SK-N-SH treated with all-trans-retinoic acid at 6 μM for 48 hours (cell line): ENCODE results near the gene C1QTNF5.

Experiments
- ATAC-seq: fragments of 200-7000 bp; cut with Tn5 transposase; 3 replicates; pipeline ENCODE4 v1.9.1; 2020; ENCODE audit warnings: mild to moderate bottlenecking, moderate library complexity
- ARNTL ChIP-seq: fragments of 450-650 bp; formaldehyde crosslinking; IDR thresholded peaks from 2 replicates; pipeline ENCODE4 v1.5.0; 2020; ENCODE audit warnings: low read depth, mild to moderate bottlenecking, moderate library complexity, borderline replicate concordance
- BACH2 ChIP-seq: fragments of 250-450 bp; sonication (Bioruptor Pico); IDR thresholded peaks from 2 replicates; pipeline ENCODE4 v1.9.0; 2021; ENCODE audit warnings: mild to moderate bottlenecking, borderline replicate concordance
- CREB5 ChIP-seq: fragments of 250-450 bp; sonication (Bioruptor Pico); IDR thresholded peaks from 2 replicates; pipeline ENCODE4 v1.5.1; 2020; ENCODE audit warnings: low read depth, mild to moderate bottlenecking, moderate library complexity
- CSDC2 ChIP-seq: fragments of 250-450 bp; sonication (Bioruptor Pico); IDR thresholded peaks from 2 replicates; pipeline ENCODE4 v1.5.0; 2020; ENCODE audit warnings: mild to moderate bottlenecking, moderate library complexity
- ESRRG ChIP-seq: fragments of 250-450 bp; sonication (Bioruptor Pico); IDR thresholded peaks from 2 replicates; pipeline ENCODE4 v1.6.1; 2021; ENCODE audit warnings: mild to moderate bottlenecking
- GLIS3 ChIP-seq: fragments of 250-450 bp; sonication (Bioruptor Pico); IDR thresholded peaks from 2 replicates; pipeline ENCODE4 v1.5.0; 2020; ENCODE audit warnings: mild to moderate bottlenecking, moderate library complexity
- ISL1 ChIP-seq: fragments of 250-450 bp; sonication (Bioruptor Pico); IDR thresholded peaks from 2 replicates; pipeline ENCODE4 v2.1.2; 2022; ENCODE audit warnings: mild to moderate bottlenecking, moderate library complexity
- OSR1 ChIP-seq: fragments of 250-450 bp; sonication (Bioruptor Pico); IDR thresholded peaks from 2 replicates; pipeline ENCODE4 v1.8.0; 2022; ENCODE audit warnings: moderate library complexity, mild to moderate bottlenecking, inconsistent platforms
- SNAI2 ChIP-seq: fragments of 250-450 bp; sonication (Bioruptor Pico); IDR thresholded peaks from 2 replicates; pipeline ENCODE4 v1.5.0; 2020; ENCODE audit warnings: mild to moderate bottlenecking, moderate library complexity
- TCF4 ChIP-seq: fragments of 250-450 bp; sonication (Bioruptor Pico); IDR thresholded peaks from 2 replicates; pipeline ENCODE4 v1.8.0; 2021; ENCODE audit warnings: mild to moderate bottlenecking, moderate library complexity, borderline replicate concordance
- TOX ChIP-seq: fragments of 250-450 bp; sonication (Bioruptor Pico); IDR thresholded peaks from 2 replicates; pipeline ENCODE4 v1.8.0; 2021; ENCODE audit warnings: mild to moderate bottlenecking, moderate library complexity, borderline replicate concordance
- ZC3H10 ChIP-seq: fragments of 250-450 bp; sonication (Bioruptor Pico); IDR thresholded peaks from 2 replicates; pipeline ENCODE4 v1.5.1; 2021; ENCODE audit warnings: mild to moderate bottlenecking, moderate library complexity
- ZNF70 ChIP-seq: fragments of 450-650 bp; formaldehyde crosslinking; IDR thresholded peaks from 2 replicates; pipeline ENCODE4 v1.5.0; 2020; ENCODE audit warnings: mild to moderate bottlenecking, moderate library complexity
- TF ChIP-seq, protein P1 (sequence below): fragments of 250-450 bp; sonication (Bioruptor Pico); IDR thresholded peaks from 2 replicates; pipeline ENCODE4 v1.5.1; 2021; ENCODE audit warnings: mild to moderate bottlenecking, moderate library complexity
- TF ChIP-seq, protein P2 (sequence below): fragments of 250-450 bp; sonication (Bioruptor Pico); IDR thresholded peaks from 2 replicates; pipeline ENCODE4 v1.8.0; 2021; ENCODE audit warnings: low read depth, mild to moderate bottlenecking, moderate library complexity, borderline replicate concordance
- TF ChIP-seq, protein P3 (sequence below): fragments of 250-450 bp; sonication (Bioruptor Pico); IDR thresholded peaks from 2 replicates; pipeline ENCODE4 v1.5.0; 2020; ENCODE audit warnings: mild to moderate bottlenecking, moderate library complexity

C1QTNF5 gene

DNA sequence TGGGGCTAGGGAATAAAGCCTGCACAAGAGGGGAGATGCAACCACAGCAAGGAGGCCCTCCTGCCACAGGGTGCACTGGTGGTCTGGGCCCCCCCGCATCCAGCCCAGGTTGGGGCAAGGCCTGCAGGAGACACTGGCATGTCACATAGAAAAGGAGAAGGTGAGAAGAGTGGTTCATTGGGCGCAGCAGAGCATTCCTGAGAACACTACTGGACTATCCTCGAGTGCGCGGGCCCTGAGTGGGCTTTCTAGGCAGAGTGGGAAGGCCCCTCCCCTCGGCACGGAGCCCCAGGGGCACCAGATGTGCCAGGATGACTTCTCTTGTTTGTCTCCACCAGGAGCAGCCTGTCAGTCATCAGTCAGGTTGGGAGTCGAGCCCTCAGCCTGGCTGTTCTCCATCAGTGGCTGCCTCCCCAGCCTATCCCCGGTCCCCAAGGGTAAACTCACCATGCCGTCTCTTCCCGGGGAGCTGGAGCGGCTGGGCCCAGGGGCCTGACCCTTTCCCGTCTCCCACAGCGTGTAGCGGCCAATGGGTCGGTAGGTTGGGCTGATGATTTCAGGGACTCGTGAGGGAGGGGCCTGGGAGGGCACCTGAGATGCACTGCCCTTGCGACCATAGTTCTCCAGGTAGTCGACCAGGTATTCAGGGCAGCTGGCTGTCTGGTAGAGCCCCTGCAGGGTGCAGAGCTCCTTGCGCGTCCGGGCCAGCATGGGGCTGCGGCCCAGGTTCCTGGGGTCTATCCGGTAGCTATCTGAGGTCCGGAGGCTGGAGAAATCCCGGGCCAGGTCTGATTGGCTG is 31.8 kb upstream of the C1QTNF5 start:
- no peak for ATAC-seq
- TF ChIP-seq, protein P1, sequence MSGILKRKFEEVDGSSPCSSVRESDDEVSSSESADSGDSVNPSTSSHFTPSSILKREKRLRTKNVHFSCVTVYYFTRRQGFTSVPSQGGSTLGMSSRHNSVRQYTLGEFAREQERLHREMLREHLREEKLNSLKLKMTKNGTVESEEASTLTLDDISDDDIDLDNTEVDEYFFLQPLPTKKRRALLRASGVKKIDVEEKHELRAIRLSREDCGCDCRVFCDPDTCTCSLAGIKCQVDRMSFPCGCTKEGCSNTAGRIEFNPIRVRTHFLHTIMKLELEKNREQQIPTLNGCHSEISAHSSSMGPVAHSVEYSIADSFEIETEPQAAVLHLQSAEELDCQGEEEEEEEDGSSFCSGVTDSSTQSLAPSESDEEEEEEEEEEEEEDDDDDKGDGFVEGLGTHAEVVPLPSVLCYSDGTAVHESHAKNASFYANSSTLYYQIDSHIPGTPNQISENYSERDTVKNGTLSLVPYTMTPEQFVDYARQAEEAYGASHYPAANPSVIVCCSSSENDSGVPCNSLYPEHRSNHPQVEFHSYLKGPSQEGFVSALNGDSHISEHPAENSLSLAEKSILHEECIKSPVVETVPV, result no peak
- TF ChIP-seq TCF4 (CRISPR knock-in tag), result no peak

GRCh38 chr11:119371778-119372182 is 31.1 kb upstream of the C1QTNF5 start:
- TF ChIP-seq ZNF70 (CRISPR knock-in tag) (no peak), OSR1 (CRISPR knock-in tag) (no peak), CREB5 (CRISPR knock-in tag) (no peak), BACH2 (CRISPR knock-in tag) (no peak), ARNTL (CRISPR knock-in tag) (no peak), SNAI2 (no peak), ZC3H10 (CRISPR knock-in tag) (no peak), CSDC2 (CRISPR knock-in tag) (no peak), TOX (CRISPR knock-in tag) (no peak), ESRRG (CRISPR knock-in tag) (no peak), ISL1 (CRISPR knock-in tag) (no peak), GLIS3 (CRISPR knock-in tag) (no peak)
- TF ChIP-seq, protein P2, sequence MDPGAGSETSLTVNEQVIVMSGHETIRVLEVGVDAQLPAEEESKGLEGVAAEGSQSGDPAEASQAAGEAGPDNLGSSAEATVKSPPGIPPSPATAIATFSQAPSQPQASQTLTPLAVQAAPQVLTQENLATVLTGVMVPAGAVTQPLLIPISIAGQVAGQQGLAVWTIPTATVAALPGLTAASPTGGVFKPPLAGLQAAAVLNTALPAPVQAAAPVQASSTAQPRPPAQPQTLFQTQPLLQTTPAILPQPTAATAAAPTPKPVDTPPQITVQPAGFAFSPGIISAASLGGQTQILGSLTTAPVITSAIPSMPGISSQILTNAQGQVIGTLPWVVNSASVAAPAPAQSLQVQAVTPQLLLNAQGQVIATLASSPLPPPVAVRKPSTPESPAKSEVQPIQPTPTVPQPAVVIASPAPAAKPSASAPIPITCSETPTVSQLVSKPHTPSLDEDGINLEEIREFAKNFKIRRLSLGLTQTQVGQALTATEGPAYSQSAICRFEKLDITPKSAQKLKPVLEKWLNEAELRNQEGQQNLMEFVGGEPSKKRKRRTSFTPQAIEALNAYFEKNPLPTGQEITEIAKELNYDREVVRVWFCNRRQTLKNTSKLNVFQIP, result no peak
- TF ChIP-seq, protein P3, sequence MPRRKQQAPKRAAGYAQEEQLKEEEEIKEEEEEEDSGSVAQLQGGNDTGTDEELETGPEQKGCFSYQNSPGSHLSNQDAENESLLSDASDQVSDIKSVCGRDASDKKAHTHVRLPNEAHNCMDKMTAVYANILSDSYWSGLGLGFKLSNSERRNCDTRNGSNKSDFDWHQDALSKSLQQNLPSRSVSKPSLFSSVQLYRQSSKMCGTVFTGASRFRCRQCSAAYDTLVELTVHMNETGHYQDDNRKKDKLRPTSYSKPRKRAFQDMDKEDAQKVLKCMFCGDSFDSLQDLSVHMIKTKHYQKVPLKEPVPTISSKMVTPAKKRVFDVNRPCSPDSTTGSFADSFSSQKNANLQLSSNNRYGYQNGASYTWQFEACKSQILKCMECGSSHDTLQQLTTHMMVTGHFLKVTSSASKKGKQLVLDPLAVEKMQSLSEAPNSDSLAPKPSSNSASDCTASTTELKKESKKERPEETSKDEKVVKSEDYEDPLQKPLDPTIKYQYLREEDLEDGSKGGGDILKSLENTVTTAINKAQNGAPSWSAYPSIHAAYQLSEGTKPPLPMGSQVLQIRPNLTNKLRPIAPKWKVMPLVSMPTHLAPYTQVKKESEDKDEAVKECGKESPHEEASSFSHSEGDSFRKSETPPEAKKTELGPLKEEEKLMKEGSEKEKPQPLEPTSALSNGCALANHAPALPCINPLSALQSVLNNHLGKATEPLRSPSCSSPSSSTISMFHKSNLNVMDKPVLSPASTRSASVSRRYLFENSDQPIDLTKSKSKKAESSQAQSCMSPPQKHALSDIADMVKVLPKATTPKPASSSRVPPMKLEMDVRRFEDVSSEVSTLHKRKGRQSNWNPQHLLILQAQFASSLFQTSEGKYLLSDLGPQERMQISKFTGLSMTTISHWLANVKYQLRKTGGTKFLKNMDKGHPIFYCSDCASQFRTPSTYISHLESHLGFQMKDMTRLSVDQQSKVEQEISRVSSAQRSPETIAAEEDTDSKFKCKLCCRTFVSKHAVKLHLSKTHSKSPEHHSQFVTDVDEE (CRISPR knock-in tag), result no peak
- ATAC-seq, result 0 out of 3 replicates have a peak, but pooled peaks have one; percentile 6

- ATAC-seq, result no peak
These were observed 30.5 kb upstream of the C1QTNF5 start for GRCh38 chr11:119371067-119371601.

More at GRCh38 chr11:119371067-119371601, 30.5 kb upstream of the C1QTNF5 start:
- no peak for TF ChIP-seq CREB5 (CRISPR knock-in tag)
- TF ChIP-seq, protein P1, result no peak
- TF ChIP-seq, all 23 proteins: peak for 0
